DMS53 (cell line): ENCODE results near the gene NXPH4.

Source experiments
- DNase-seq: peaks from one replicate; lab custom pipeline; 2025; lab: John Stamatoyannopoulos, UW

The NXPH4 gene

DNA sequence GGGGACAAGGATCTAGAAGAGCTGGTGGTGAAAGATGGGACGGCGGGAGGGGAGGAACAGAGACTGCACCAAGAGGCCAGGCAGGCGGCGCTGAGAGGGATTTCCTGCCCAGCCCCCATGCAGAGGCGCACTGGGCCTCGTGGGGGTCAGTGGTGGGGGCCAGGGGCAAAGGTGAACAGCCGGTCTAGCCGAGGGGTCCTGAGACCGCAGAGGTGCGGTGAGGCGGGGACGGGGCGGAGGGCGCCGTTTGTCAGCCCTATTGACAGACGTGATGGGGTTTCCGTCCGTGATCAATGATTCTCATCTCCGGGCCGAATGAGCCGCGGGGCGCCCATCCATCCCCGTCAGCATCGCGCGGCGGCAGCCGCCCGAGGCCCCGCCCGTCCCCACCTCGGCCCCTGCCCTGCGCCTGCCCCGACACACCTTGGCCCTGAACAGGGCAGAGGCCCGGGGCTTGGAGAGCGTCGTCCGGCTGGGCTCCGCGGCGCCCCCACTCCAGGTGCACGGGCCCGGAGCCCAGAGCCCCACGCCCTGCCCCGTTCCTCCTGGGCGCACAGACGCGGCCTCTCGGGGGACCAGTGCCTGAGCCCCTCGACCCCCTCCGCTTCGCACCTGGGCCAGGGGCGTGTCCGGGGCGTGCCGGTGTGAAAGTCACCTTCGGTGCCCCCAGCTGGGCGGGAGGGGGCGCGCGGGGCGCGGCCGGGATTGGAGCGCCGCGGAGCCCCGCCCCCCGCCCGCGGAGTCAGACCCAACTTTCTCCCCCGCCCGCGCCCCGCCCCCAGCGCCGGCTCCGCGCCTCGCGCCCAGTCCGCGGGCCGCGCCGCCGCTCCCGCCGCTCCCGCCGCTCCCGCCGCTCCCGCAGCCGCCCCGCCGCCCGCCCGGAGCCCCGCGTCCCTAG, at the start of gene NXPH4:
Gene NXPH4 (plus strand): TSS at position 781 of the 898 bp plus-strand sequence. CDS start 176 bp downstream, outside the sequence.
- DNase-seq: peak; percentile 77

GRCh38 chr12:57166971-57167371, 49.6 kb upstream of the NXPH4 start:
- peak; percentile 63 for DNase-seq

GRCh38 chr12:57168058-57168457, 48.5 kb upstream of the NXPH4 start:
- DNase-seq: no peak

DNA sequence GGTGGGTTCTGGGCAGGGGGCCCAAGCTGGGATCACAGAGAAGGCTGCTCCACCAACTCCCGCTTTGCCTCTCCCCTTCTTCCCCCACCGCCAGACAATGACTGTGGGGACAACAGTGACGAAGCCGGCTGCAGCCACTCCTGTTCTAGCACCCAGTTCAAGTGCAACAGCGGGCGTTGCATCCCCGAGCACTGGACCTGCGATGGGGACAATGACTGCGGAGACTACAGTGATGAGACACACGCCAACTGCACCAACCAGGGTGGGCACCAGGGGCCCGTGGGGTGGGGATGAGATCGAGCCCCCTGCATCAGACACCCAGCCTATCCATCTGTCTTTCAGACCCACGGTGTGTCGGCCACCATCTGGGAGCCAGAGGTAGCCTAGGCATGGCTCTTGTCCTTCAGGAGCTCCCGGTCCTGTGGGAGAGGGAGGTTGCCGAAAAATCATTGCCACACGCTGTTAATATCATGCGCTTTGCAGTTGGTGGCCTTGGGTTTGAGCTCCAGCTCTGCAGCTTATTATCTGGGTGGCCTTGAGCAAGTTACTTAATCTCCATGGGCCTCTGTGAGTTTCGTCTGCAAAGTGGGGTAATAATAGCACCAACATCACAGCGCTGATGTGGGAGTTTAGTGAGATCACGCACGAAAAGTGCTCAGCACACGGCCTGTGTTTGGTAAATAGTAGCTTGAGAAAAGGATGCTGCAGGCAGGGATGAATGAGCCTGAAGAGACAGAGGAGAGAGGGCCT, 47.4 kb upstream of the NXPH4 start:
- no peak for DNase-seq

DNA sequence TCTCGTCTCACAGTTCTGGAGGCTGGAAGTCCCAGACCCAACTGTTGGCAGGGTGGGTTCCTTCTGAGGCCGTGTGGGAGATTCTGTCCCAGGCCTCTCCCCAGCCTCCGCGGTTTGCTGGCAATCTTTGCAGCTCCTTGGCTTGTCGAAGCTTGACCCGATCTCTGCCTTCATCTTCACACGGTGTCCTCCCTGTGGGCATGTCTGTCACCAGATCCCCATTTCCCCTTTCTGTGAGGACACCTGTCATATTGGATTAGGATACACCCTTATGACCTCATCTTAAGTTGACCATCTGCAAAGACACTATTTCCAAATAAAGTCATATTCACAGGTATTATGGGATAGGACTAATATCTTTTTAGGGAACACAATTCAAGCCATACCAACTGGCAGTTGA, 46.6 kb upstream of the NXPH4 start:
- no peak for DNase-seq

- no peak for DNase-seq
Measured at GRCh38 chr12:57170408-57170807, 46.2 kb upstream of the NXPH4 start.

DNA sequence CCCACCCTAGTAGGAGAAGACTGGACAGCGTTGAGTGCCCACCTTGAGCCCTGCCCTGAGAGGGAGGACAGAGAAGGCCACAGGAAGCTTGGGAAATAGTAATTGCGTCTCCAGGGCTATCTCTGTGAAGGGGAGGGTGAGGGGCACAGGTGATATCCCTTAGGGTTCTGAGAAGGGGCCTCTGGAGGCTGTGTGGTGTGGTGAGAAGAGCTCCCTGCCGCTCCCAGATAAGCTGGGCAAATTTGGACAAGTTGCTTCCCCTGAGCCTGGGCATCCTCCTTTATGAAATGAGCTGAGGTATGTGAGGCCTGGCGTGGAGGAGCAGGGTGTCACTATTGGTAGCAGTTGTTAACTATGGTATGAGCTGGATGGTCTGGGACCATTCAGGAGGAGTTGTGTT, 45.7 kb upstream of the NXPH4 start:
- DNase-seq: no peak

- DNase-seq: no peak
Measured at GRCh38 chr12:57171668-57172067, 44.9 kb upstream of the NXPH4 start.

DNA sequence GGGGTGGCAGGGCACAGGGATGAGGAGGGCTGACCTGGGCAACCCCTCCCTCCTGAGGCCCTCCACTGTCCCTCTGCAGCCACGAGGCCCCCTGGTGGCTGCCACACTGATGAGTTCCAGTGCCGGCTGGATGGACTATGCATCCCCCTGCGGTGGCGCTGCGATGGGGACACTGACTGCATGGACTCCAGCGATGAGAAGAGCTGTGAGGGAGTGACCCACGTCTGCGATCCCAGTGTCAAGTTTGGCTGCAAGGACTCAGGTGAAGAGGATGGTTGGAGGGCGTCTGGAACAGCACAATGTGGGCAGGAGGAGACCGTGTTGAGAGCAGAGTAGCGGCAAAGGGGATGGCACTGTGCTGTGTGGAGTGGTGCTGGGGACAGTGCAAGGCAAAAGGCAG, 43.5 kb upstream of the NXPH4 start:
- DNase-seq: peak; percentile 46

- no peak for DNase-seq
Measured at GRCh38 chr12:57173683-57174082, 42.9 kb upstream of the NXPH4 start.

DNA sequence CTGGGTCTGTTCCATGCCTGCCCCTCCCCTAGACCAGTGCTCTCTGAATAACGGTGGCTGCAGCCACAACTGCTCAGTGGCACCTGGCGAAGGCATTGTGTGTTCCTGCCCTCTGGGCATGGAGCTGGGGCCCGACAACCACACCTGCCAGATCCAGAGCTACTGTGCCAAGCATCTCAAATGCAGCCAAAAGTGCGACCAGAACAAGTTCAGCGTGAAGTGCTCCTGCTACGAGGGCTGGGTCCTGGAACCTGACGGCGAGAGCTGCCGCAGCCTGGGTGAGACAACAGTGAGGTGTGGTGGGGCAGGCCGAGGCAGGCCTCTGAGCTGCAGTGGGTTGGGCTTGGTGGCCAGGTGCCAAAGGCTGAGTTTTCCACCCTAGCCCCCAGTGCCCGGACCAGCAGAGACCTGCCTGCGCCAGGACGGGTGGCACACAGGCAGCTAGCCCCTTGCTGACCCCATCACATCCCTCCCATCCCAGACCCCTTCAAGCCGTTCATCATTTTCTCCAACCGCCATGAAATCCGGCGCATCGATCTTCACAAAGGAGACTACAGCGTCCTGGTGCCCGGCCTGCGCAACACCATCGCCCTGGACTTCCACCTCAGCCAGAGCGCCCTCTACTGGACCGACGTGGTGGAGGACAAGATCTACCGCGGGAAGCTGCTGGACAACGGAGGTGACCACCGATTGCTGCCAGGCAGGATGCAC, 41.0 kb upstream of the NXPH4 start:
- DNase-seq: peak; percentile 96

GRCh38 chr12:57176139-57176477, 40.5 kb upstream of the NXPH4 start:
- no peak for DNase-seq

- DNase-seq: no peak
Measured at GRCh38 chr12:57176846-57177245, 39.7 kb upstream of the NXPH4 start.

DNA sequence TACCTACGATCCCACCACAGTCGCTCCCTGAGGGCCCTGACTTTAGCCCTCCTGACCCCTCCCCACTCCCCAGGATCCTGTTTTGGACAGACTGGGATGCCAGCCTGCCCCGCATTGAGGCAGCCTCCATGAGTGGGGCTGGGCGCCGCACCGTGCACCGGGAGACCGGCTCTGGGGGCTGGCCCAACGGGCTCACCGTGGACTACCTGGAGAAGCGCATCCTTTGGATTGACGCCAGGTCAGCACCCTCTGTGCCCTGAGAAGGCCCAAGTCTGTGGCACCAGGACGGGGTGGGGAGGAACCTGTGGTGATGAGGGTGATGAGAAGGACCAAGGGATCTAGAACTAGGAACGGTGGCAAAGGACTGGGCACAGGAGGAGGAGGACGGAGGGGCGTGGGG, 39.2 kb upstream of the NXPH4 start:
- DNase-seq: no peak

DNA sequence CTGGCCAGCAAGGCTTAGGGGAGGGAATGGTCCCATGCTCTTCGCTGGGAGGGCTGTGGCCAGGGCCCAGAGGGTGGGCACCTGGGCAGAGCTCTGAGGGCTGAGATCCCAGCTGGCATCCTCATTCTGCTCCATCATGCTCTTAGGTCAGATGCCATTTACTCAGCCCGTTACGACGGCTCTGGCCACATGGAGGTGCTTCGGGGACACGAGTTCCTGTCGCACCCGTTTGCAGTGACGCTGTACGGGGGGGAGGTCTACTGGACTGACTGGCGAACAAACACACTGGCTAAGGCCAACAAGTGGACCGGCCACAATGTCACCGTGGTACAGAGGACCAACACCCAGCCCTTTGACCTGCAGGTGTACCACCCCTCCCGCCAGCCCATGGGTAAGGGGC, 38.4 kb upstream of the NXPH4 start:
- no peak for DNase-seq

DNA sequence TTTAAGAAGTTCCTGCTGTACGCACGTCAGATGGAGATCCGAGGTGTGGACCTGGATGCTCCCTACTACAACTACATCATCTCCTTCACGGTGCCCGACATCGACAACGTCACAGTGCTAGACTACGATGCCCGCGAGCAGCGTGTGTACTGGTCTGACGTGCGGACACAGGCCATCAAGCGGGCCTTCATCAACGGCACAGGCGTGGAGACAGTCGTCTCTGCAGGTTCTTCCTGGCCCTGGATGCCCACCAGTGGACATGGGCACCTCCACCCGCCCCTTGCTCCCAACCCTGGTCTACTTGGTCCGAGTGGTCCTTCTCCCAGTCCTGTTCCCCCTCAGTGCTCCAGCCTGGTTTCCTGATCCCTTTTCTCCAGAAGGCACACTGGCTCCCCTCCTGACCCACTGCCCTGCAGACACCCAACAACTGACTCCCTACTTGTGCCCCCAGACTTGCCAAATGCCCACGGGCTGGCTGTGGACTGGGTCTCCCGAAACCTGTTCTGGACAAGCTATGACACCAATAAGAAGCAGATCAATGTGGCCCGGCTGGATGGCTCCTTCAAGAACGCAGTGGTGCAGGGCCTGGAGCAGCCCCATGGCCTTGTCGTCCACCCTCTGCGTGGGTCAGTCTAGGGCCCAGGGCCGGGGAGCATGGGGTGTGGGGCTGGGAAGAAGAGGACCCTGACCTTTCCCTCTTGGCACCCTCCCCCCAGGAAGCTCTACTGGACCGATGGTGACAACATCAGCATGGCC, 37.1 kb upstream of the NXPH4 start:
- DNase-seq: no peak

DNA sequence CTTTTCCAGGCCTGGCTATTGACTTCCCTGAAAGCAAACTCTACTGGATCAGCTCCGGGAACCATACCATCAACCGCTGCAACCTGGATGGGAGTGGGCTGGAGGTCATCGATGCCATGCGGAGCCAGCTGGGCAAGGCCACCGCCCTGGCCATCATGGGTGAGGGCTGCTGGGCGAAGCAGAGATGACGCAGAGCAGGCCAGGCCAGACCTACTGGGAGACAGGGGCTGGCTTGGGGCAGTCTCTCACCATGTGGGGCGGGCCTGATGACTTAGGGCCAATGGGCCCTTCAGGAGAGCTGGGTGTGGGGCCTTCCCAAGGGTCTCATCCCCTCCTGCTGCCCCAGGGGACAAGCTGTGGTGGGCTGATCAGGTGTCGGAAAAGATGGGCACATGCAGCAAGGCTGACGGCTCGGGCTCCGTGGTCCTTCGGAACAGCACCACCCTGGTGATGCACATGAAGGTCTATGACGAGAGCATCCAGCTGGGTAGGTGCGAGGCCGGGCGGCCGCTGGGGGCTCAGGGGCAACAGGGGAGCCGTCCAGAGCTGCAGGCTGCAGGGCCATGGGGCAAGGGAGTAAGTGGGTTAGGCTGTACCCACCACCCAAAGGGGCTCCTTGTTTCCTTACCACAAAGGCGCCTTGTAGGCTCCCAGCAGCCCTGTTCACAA, 36.1 kb upstream of the NXPH4 start:
- DNase-seq: no peak

DNA sequence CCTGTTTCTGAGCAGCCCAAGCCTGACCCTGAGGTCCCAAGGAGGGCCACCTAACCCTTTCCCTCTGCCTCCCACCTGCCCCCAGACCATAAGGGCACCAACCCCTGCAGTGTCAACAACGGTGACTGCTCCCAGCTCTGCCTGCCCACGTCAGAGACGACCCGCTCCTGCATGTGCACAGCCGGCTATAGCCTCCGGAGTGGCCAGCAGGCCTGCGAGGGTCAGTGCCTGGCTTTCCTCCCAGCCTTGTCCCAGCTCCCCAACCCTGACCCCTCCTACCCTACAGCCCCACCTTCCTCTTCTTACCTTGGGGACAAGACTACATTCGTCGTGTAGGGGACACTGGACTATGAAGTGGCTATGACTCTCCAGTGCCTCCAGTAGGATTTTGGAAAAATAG, 35.5 kb upstream of the NXPH4 start:
- DNase-seq: no peak

GRCh38 chr12:57181561-57182155, 34.9 kb upstream of the NXPH4 start:
- no peak for DNase-seq

GRCh38 chr12:57182918-57183575, 33.5 kb upstream of the NXPH4 start:
- DNase-seq: peak; percentile 89
